K562 (cell line): Measurements from ENCODE around the gene AARS1. TPM values are rescaled to one million over a fixed set of nuclear protein-coding genes. Genes with fewer than 3 reads are reported as not detected.

ENCODE experiments used
- CHD1 ChIP-seq: fragments of 200-600 bp; sonication (generic); IDR thresholded peaks from one replicate; pipeline ENCODE4 v1.6.1; 2012; ENCODE audit warnings: mild to moderate bottlenecking, moderate library complexity, low read length, inconsistent platforms
- EP400 ChIP-seq: fragments of 450-650 bp; IDR thresholded peaks from 2 replicates; pipeline ENCODE4 v1.6.1; 2017; ENCODE audit warnings: antibody characterized with exemption, mild to moderate bottlenecking, moderate library complexity
- ETV6 ChIP-seq, 3 experiments: fragments of 150-350 bp in 1 of 3; sonication (generic) in 1 of 3; formaldehyde crosslinking in 1 of 3; IDR thresholded peaks; 2 replicates each; pipeline versions ENCODE4 v1.6.1 to v1.8.0; 2014 to 2022; ENCODE audit warnings: borderline replicate concordance in 2 of 3, low read depth in 2 of 3, antibody characterized with exemption in 1 of 3, low read length in 1 of 3, mild to moderate bottlenecking in 1 of 3, missing genetic modification reagents in 1 of 3
- HDAC2 ChIP-seq: fragments of 450-650 bp; IDR thresholded peaks from 2 replicates; pipeline ENCODE4 v1.6.1; 2016; ENCODE audit warnings: mild to moderate bottlenecking
- KDM1A ChIP-seq, 2 experiments: fragments of 450-650 bp; IDR thresholded peaks; 2 replicates each; pipeline ENCODE4 v1.6.1; 2016; ENCODE audit warnings: mild to moderate bottlenecking in 2 of 2
- PREB ChIP-seq: sonication (generic); formaldehyde crosslinking; IDR thresholded peaks from 2 replicates; pipeline ENCODE4 v1.8.1; 2023; ENCODE audit warnings: mild to moderate bottlenecking, missing genetic modification reagents
- RAD21 ChIP-seq, 2 experiments: fragments of 250-450 bp in 1 of 2; fragments of 450-650 bp in 1 of 2; sonication (Bioruptor Pico) in 1 of 2; formaldehyde crosslinking in 1 of 2; IDR thresholded peaks in 1 of 2; conservative IDR thresholded peaks in 1 of 2; 2 replicates each; pipeline versions ENCODE4 v1.4.0 to v1.8.0; 2020 to 2022; ENCODE audit warnings: mild to moderate bottlenecking in 2 of 2, moderate library complexity in 1 of 2
- SREBF1 ChIP-seq: fragments of 150-350 bp; IDR thresholded peaks from 2 replicates; pipeline ENCODE4 v1.6.1; 2014; ENCODE audit warnings: antibody characterized with exemption, low read depth, low read length, borderline replicate concordance
- ZNF311 ChIP-seq: fragments of 250-450 bp; sonication (Bioruptor Pico); IDR thresholded peaks from 2 replicates; pipeline ENCODE4 v1.4.0; 2020; ENCODE audit warnings: mild to moderate bottlenecking, moderate library complexity
- ZNF778 ChIP-seq: fragments of 450-650 bp; formaldehyde crosslinking; IDR thresholded peaks from 2 replicates; pipeline ENCODE4 v1.4.0; 2020; ENCODE audit warnings: mild to moderate bottlenecking, moderate library complexity
- ZSCAN29 ChIP-seq: fragments of 450-650 bp; IDR thresholded peaks from 2 replicates; pipeline ENCODE4 v1.6.1; 2017
- polyA plus RNA-seq, 8 experiments: library from polyadenylated mRNA; depleted of rRNA in 4 of 8; stranded (reverse) in 5 of 8; unstranded in 3 of 8; fragments of >200 nt; fragmentation: Nextera tagmentation in 2 of 8; fragmentation: Illumina TruSeq in 1 of 8; extraction: Ambion mirVana in 2 of 8; extraction: Trizol in 1 of 8; gene quantifications; 2 replicates each; pipeline versions ENCODE4 v1.2.1 to v1.2.3, GENCODE V29; 2011 to 2014; ENCODE audit warnings: inconsistent platforms in 1 of 8, missing spikeins in 1 of 8
- total RNA-seq, 7 experiments: library from RNA; depleted of rRNA in 6 of 7; stranded (reverse); fragments of >200 nt in 6 of 7; fragmentation: Illumina TruSeq in 2 of 7; extraction: Trizol in 2 of 7; gene quantifications; 2 replicates each; pipeline versions ENCODE4 v1.2.1 to v1.2.3, GENCODE V29; 2011 to 2021; ENCODE audit warnings: low replicate concordance in 1 of 7
- TF ChIP-seq, protein P1 (sequence below), 2 experiments: fragments of 450-650 bp; formaldehyde crosslinking in 1 of 2; IDR thresholded peaks; 2 replicates each; pipeline versions ENCODE4 v1.4.0 to v1.6.1; 2014 to 2020; ENCODE audit warnings: mild to moderate bottlenecking in 2 of 2, borderline replicate concordance in 1 of 2, low read depth in 1 of 2
- TF ChIP-seq, protein P2 (sequence below): fragments of 250-450 bp; sonication (Bioruptor Pico); IDR thresholded peaks from 2 replicates; pipeline ENCODE4 v1.8.0; 2021; ENCODE audit warnings: moderate library complexity, mild to moderate bottlenecking, inconsistent platforms
- TF ChIP-seq, protein P3 (sequence below): sonication (generic); formaldehyde crosslinking; IDR thresholded peaks from 2 replicates; pipeline ENCODE4 v1.9.0; 2022; ENCODE audit warnings: mild to moderate bottlenecking, missing genetic modification reagents

Gene AARS1
- total and polyA plus RNA-seq, 9 of the 15 experiments (the other 6 are each of a cell fraction or from before 2014, with no cell fraction given), result 50.1 to 235 (median 174) TPM

DNA sequence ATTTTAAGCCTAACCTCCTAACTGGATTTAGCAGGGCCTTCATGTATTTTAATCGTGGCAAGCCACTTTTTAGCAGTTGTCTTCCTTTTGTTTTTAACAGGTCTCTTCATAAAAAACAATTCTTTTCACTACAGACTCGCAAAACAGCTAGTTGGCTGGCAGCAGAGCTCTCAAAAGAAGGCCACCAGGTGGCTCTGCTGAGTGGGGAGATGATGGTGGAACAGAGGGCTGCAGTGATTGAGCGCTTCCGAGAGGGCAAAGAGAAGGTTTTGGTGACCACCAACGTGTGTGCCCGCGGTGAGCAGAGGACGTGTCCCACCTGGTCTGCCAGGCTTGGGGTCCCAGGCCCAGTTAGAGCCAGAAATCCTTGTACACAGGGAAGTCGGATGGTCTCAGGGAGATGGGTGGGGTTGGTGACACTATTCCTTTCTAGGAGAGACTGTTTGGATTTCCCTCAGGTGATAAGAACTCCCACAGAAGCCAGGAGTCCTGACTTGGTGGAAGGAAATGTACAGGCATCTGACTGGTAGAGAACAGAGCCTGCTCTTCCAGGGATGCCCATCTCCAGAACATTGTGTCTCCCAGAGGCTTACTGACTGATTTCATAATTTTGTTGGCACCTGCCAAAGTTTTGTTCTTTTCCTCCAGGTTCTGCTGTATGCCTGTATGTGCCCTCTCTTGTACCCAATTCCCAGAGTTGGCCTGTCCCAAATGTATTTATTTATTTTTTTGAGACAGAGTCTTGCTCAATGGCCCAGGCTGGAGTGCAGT, 42.5 kb upstream of the AARS1 start (continued):
- no peak for TF ChIP-seq ETV6 (IDR thresholded peaks at IDR 0.05; ENCODE audit: borderline replicate concordance in 1 of 2, low read depth in 2 of 2, low read length in 1 of 2)
- TF ChIP-seq ETV6 (CRISPR knock-in tag; IDR thresholded peaks at IDR 0.05; ENCODE audit: borderline replicate concordance), result no peak
- no peak for TF ChIP-seq EP400
- no peak for TF ChIP-seq SREBF1
- TF ChIP-seq HDAC2, result 0 out of 2 replicates have a peak, but pooled peaks have one; percentile 24
- TF ChIP-seq RAD21 (CRISPR knock-in tag; conservative IDR thresholded peaks at IDR 0.05 in 1 of 2, IDR thresholded peaks at IDR 0.05 in 1 of 2), result peak; percentile 53 to 72
- TF ChIP-seq ZNF311 (CRISPR knock-in tag), result no peak
- TF ChIP-seq, protein P1, sequence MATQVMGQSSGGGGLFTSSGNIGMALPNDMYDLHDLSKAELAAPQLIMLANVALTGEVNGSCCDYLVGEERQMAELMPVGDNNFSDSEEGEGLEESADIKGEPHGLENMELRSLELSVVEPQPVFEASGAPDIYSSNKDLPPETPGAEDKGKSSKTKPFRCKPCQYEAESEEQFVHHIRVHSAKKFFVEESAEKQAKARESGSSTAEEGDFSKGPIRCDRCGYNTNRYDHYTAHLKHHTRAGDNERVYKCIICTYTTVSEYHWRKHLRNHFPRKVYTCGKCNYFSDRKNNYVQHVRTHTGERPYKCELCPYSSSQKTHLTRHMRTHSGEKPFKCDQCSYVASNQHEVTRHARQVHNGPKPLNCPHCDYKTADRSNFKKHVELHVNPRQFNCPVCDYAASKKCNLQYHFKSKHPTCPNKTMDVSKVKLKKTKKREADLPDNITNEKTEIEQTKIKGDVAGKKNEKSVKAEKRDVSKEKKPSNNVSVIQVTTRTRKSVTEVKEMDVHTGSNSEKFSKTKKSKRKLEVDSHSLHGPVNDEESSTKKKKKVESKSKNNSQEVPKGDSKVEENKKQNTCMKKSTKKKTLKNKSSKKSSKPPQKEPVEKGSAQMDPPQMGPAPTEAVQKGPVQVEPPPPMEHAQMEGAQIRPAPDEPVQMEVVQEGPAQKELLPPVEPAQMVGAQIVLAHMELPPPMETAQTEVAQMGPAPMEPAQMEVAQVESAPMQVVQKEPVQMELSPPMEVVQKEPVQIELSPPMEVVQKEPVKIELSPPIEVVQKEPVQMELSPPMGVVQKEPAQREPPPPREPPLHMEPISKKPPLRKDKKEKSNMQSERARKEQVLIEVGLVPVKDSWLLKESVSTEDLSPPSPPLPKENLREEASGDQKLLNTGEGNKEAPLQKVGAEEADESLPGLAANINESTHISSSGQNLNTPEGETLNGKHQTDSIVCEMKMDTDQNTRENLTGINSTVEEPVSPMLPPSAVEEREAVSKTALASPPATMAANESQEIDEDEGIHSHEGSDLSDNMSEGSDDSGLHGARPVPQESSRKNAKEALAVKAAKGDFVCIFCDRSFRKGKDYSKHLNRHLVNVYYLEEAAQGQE (IDR thresholded peaks at IDR 0.05; ENCODE audit: borderline replicate concordance), result peak; percentile 31; the same call in 1 of the 2 replicates
- TF ChIP-seq, protein P1 (CRISPR knock-in tag; IDR thresholded peaks at IDR 0.05; ENCODE audit: low read depth), result no peak
- no peak for TF ChIP-seq PREB (CRISPR knock-in tag)
- TF ChIP-seq ZNF778 (CRISPR knock-in tag), result no peak
- TF ChIP-seq, protein P2, sequence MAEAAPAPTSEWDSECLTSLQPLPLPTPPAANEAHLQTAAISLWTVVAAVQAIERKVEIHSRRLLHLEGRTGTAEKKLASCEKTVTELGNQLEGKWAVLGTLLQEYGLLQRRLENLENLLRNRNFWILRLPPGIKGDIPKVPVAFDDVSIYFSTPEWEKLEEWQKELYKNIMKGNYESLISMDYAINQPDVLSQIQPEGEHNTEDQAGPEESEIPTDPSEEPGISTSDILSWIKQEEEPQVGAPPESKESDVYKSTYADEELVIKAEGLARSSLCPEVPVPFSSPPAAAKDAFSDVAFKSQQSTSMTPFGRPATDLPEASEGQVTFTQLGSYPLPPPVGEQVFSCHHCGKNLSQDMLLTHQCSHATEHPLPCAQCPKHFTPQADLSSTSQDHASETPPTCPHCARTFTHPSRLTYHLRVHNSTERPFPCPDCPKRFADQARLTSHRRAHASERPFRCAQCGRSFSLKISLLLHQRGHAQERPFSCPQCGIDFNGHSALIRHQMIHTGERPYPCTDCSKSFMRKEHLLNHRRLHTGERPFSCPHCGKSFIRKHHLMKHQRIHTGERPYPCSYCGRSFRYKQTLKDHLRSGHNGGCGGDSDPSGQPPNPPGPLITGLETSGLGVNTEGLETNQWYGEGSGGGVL (CRISPR knock-in tag), result no peak
- TF ChIP-seq ZSCAN29, result no peak
- TF ChIP-seq, protein P3, sequence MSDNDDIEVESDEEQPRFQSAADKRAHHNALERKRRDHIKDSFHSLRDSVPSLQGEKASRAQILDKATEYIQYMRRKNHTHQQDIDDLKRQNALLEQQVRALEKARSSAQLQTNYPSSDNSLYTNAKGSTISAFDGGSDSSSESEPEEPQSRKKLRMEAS (CRISPR knock-in tag), result no peak
- TF ChIP-seq KDM1A (IDR thresholded peaks at IDR 0.05), result peak; percentile 57 to 65
- no peak for TF ChIP-seq CHD1
